Prostate gland (tissue), 2 donors: Measurements from ENCODE around the gene CRYZL1.

ENCODE experiments used
- CTCF ChIP-seq, 4 experiments: fragments of 200-600 bp in 2 of 4; fragments of 450-650 bp in 2 of 4; sonication (generic) in 2 of 4; IDR thresholded peaks; 1 replicate in 3 of 4; 2 replicates in 1 of 4; pipeline ENCODE4 v1.5.1; 2016 to 2019; ENCODE audit warnings: antibody characterized with exemption in 4 of 4, mild to moderate bottlenecking in 2 of 4, moderate library complexity in 2 of 4
- POLR2A ChIP-seq: fragments of 450-650 bp; IDR thresholded peaks from one replicate; pipeline ENCODE4 v1.6.1; 2016; ENCODE audit warnings: antibody characterized with exemption, mild to moderate bottlenecking
- POLR2AphosphoS5 ChIP-seq: sonication (generic); formaldehyde crosslinking; IDR thresholded peaks from one replicate; pipeline ENCODE4 v1.6.1; 2017; ENCODE audit warnings: antibody characterized with exemption

DNA sequence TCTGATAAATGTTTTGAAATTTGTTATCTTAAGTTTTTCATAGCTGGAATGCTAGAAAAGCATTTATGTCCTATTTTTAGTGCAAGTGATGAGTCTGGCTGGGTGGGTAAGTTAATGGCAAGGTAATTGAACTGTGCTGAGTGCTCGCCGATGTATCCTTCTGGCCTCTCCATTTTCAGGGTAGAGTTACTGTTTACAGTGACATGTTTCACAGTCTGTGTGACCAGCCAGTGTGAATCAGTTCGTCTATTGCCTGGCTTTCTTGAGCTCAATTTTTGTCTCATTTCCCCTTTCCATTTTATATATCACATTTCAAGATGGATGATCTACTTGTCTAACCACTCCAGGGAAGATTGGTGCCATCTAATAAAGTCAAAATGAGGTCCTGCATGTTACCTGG is 44.8 kb upstream of the CRYZL1 start:
- TF ChIP-seq CTCF (IDR thresholded peaks at IDR 0.05) = no peak
- TF ChIP-seq POLR2AphosphoS5 = no peak
- no peak for TF ChIP-seq POLR2A
